ENCODE results near the gene MLIP. TPM values are rescaled to one million over a fixed set of nuclear protein-coding genes. Genes with fewer than 3 reads are reported as not detected.

MLIP gene
- total and polyA plus RNA-seq, 2 of the 13 experiments (the other 11 are each of a cell fraction or from before 2014, with no cell fraction given): 0.08 to 0.33 TPM

DNA sequence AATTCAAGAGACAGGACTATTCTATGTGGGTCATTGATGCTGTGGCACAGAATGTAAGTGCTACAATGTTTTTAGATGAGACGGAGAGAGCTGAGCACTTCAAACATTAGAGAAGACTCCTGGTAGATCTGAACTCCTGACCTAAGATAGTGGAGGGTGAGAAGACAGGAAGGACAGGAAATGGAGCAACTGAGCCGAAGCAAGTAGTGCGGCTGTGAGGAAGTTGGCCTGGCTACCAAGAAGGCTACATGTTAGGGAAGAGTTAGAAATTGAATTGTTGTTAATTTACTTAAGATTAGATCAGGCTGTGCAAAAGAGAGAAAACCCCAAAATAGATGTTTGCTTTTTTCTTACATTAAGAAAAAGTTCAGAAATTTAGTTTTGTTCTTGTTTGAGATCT lies 14.4 kb upstream of the MLIP start (continued):
- TF ChIP-seq, protein P1, sequence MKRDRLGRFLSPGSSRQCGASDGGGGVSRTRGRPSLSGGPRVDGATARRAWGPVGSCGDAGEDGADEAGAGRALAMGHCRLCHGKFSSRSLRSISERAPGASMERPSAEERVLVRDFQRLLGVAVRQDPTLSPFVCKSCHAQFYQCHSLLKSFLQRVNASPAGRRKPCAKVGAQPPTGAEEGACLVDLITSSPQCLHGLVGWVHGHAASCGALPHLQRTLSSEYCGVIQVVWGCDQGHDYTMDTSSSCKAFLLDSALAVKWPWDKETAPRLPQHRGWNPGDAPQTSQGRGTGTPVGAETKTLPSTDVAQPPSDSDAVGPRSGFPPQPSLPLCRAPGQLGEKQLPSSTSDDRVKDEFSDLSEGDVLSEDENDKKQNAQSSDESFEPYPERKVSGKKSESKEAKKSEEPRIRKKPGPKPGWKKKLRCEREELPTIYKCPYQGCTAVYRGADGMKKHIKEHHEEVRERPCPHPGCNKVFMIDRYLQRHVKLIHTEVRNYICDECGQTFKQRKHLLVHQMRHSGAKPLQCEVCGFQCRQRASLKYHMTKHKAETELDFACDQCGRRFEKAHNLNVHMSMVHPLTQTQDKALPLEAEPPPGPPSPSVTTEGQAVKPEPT (CRISPR knock-in tag; IDR thresholded peaks at IDR 0.05; ENCODE audit: low read depth): no peak
- TF ChIP-seq, protein P2, sequence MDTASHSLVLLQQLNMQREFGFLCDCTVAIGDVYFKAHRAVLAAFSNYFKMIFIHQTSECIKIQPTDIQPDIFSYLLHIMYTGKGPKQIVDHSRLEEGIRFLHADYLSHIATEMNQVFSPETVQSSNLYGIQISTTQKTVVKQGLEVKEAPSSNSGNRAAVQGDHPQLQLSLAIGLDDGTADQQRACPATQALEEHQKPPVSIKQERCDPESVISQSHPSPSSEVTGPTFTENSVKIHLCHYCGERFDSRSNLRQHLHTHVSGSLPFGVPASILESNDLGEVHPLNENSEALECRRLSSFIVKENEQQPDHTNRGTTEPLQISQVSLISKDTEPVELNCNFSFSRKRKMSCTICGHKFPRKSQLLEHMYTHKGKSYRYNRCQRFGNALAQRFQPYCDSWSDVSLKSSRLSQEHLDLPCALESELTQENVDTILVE (CRISPR knock-in tag; IDR thresholded peaks at IDR 0.05): no peak
- TF ChIP-seq SNAPC2 (CRISPR knock-in tag; IDR thresholded peaks at IDR 0.05): no peak

DNA sequence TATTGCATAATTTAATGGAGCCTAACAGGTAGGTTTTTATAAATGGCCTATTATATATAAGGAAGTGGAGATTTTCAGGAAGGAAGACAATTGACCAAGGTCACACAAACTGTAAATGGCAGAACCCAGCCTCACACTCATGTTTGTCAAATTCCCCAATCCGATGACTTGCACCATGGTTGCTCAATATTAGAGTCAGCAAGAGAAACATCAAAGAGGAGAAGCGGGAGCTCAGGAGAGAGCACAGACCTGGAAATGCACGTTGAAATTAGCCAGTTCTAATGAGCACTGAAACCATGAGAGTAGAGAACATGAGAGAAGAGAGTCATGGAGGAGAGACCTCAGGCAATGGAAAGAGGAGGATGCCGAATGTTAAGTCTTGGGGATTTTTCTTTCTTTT lies 13.5 kb upstream of the MLIP start:
- Histone ChIP-seq H3K4me3 (replicated peaks in 1 of 3; ENCODE audit: insufficient read depth in 1 of 3, low read depth in 2 of 3, low read length in 3 of 3) (no peak overlapping the region), H2AFZ (ENCODE audit: low read length) (no peak overlapping the region), H3K9ac (ENCODE audit: insufficient read depth, low read depth, low read length) (no peak overlapping the region), H3K4me1 (ENCODE audit: insufficient read depth, low read length) (peaks cover 18% of the 10 kb centered on the region), H3K27ac (ENCODE audit: extremely low read length, insufficient read depth, low read length) (no peak overlapping the region), H4K20me1 (ENCODE audit: insufficient read depth, low read length) (no peaks in the 10 kb centered on the region), H3K36me3 (replicated peaks in 1 of 2; ENCODE audit: control insufficient read depth in 1 of 2, insufficient read depth in 2 of 2, low read length in 2 of 2) (no peaks in the 10 kb centered on the region), H3K4me2 (ENCODE audit: low read depth, low read length) (peak overlapping the region; percentile 31), H3K9me3 (ENCODE audit: low read length) (no peaks in the 10 kb centered on the region), H3K79me2 (ENCODE audit: insufficient read depth, low read length) (no peaks in the 10 kb centered on the region), H3K27me3 (ENCODE audit: control insufficient read depth in 1 of 2, insufficient read depth in 2 of 2, low read length in 2 of 2) (no peaks in the 10 kb centered on the region)
- intact Hi-C loops (cut with micrococcal nuclease; ENCODE audit: unreplicated experiment) (no loop called here), in situ Hi-C loops (cut with HindIII; ENCODE audit: extremely low pct_ligation_motif_present, low pct_unique_long_range_greater_than_20kb) (no loop called here)
- FAIRE-seq (peak; percentile 30), DNase-seq (ENCODE audit: low spot score) (peak; percentile 85), ATAC-seq (peak; percentile 92)
- POLR2A ChIA-PET: interaction anchor here (1.4 kb wide), 1 partner anchor 147 kb away, joined by 3 read pairs; no protein-coding TSS in a partner anchor
- WGBS (ENCODE audit: low lambda C conversion rate): under 1% methylated on average over 4 of the region's 4 CpGs
- CTCF ChIA-PET (ENCODE audit: low intra/inter-chr PET ratio, low total read pairs): no interaction called here
- BruUV-seq (replicated peaks): no TSS peak
- TF ChIP-seq ZNF12 (CRISPR knock-in tag; IDR thresholded peaks at IDR 0.05): peak; percentile 85; the same call in 1 of the 2 replicates
- TF ChIP-seq RARA (CRISPR knock-in tag; IDR thresholded peaks at IDR 0.05): peak; percentile 54; the same call in 1 of the 2 replicates
- peak; percentile 92 for TF ChIP-seq ZNF331 (CRISPR knock-in tag; IDR thresholded peaks at IDR 0.05)
- TF ChIP-seq KDM6A (CRISPR knock-in tag; IDR thresholded peaks at IDR 0.05; ENCODE audit: low read depth): 0 out of 2 replicates have a peak, but pooled peaks have one; percentile 24
- no peak for TF ChIP-seq ZNF569 (CRISPR knock-in tag; IDR thresholded peaks at IDR 0.05; ENCODE audit: borderline replicate concordance)
- TF ChIP-seq ZNF547 (CRISPR knock-in tag; IDR thresholded peaks at IDR 0.05): no peak
- TF ChIP-seq, protein P3, sequence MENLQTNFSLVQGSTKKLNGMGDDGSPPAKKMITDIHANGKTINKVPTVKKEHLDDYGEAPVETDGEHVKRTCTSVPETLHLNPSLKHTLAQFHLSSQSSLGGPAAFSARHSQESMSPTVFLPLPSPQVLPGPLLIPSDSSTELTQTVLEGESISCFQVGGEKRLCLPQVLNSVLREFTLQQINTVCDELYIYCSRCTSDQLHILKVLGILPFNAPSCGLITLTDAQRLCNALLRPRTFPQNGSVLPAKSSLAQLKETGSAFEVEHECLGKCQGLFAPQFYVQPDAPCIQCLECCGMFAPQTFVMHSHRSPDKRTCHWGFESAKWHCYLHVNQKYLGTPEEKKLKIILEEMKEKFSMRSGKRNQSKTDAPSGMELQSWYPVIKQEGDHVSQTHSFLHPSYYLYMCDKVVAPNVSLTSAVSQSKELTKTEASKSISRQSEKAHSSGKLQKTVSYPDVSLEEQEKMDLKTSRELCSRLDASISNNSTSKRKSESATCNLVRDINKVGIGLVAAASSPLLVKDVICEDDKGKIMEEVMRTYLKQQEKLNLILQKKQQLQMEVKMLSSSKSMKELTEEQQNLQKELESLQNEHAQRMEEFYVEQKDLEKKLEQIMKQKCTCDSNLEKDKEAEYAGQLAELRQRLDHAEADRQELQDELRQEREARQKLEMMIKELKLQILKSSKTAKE (CRISPR knock-in tag; IDR thresholded peaks at IDR 0.05; ENCODE audit: borderline replicate concordance): 0 out of 2 replicates have a peak, but pooled peaks have one; percentile 26
- TF ChIP-seq, protein P2 (CRISPR knock-in tag; IDR thresholded peaks at IDR 0.05): 0 out of 2 replicates have a peak, but pooled peaks have one; percentile 23
- 0 out of 2 replicates have a peak, but pooled peaks have one; percentile 61 for TF ChIP-seq SSRP1 (CRISPR knock-in tag; IDR thresholded peaks at IDR 0.05)
- no peak for TF ChIP-seq NFIB (CRISPR knock-in tag; IDR thresholded peaks at IDR 0.05; ENCODE audit: borderline replicate concordance)
- no peak for TF ChIP-seq CBX2 (IDR thresholded peaks at IDR 0.05; ENCODE audit: low read depth, low read length)
- no peak for TF ChIP-seq CBX2 (CRISPR knock-in tag; IDR thresholded peaks at IDR 0.05; ENCODE audit: low read depth)
- TF ChIP-seq FOXO1 (CRISPR knock-in tag; IDR thresholded peaks at IDR 0.05): peak; percentile 75
- no peak for TF ChIP-seq ONECUT2 (CRISPR knock-in tag; IDR thresholded peaks at IDR 0.05)
- TF ChIP-seq SAP130 (CRISPR knock-in tag; IDR thresholded peaks at IDR 0.05; ENCODE audit: low read depth): peak; percentile 52; the same call in 1 of the 2 replicates
- TF ChIP-seq, protein P4, sequence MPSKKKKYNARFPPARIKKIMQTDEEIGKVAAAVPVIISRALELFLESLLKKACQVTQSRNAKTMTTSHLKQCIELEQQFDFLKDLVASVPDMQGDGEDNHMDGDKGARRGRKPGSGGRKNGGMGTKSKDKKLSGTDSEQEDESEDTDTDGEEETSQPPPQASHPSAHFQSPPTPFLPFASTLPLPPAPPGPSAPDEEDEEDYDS (CRISPR knock-in tag; IDR thresholded peaks at IDR 0.05): no peak
